Measurements from ENCODE around the gene HDDC3.

GRCh38 chr15:90889313-90889730 lies 43.0 kb downstream of the HDDC3 start:
- TF ChIP-seq TAF1 (IDR thresholded peaks at IDR 0.05; ENCODE audit: borderline replicate concordance, low read depth, low read length), result no peak
- TF ChIP-seq POLR2A (IDR thresholded peaks at IDR 0.05; ENCODE audit: low read depth, low read length), result no peak

All from GM12892 (cell line).